HG02981 (cell line): Measurements from ENCODE around the gene MRPS26.
"Not testable (repeated sequence)": the region's sequence is repeated elsewhere in the genome, so short reads cannot be mapped to it uniquely, and the experiment has no call there.

Source experiments
- ATAC-seq: cut with Tn5 transposase; IDR thresholded peaks from one replicate; pipeline ENCODE4 v1.9.1; 2021; ENCODE audit warnings: mild to moderate bottlenecking, moderate library complexity; ENCODE audit not compliant: unreplicated experiment

The MRPS26 gene

DNA sequence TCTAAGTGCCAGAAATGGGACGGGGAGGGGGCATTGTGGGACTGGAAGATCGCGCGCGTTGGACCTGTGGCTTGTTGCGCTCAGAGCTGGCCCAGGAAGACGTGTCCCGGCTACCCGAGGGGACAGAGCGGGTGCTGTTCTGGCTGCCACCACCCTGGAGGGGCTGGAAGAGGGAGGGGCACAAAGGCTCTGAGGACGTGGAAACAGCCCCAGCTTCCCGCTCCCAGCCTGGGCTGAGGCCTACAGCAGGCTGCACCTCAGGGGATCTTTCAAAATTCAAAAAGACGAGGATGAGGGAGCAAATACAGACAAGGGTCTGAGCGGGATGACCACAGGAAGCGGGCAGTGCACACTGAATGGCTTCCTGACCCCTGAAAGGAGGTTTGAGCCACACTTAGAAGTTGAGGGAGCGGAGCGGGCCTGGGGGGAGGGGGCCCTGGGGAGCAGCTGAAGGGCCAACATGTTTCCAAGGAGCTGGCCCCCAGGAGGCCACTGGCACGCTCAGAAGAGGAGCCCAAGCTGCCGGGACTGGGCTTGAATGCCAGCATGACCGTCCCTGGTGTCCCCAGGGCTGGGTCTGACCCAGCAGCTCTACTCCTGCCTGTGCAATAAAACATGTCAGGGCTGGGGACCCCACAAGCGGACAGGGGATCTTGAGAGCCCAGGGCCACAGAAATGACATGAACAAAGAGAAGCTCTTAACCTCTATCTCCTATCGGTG is 26.8 kb downstream of the MRPS26 start:
- ATAC-seq, result no peak

DNA sequence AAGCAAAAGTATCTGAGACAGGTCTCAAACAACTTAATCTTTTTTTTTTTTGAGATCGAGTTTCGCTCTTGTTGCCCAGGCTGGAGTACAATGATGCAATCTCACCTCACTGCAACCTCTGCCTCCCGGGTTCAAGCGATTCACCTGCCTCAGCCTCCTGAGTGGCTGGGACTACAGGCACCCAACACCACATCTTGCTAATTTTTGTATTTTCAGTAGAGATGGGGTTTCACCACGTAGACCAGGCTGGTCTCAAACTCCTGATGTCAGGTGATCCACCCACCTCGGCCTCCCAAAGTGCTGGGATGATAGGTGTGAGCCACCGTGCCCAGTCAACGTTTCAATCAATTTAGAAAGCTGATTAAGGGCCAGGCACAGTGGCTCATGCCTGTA is 27.4 kb downstream of the MRPS26 start:
- ATAC-seq, result not testable (repeated sequence)

GRCh38 chr20:3074812-3075211 is 29.0 kb downstream of the MRPS26 start:
- no peak for ATAC-seq

DNA sequence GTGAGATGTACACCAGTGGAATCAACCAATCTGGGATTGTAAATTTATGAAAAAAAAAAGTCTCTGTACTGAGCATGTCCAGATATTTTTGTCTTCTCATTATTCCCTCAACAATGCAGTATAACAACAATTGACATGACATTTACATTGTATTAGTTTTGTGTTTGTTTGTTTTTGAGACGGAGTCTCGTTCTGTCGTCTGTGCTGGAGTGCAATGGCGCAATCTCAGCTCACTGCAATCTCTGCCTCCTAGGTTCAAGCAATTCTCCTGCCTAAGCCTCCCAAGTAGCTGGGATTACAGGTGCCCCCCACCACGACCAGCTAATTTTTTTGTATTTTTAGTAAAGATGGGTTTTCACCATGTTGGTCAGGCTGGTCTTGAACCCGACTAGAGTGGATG is 29.5 kb downstream of the MRPS26 start:
- ATAC-seq, result not testable (repeated sequence)

DNA sequence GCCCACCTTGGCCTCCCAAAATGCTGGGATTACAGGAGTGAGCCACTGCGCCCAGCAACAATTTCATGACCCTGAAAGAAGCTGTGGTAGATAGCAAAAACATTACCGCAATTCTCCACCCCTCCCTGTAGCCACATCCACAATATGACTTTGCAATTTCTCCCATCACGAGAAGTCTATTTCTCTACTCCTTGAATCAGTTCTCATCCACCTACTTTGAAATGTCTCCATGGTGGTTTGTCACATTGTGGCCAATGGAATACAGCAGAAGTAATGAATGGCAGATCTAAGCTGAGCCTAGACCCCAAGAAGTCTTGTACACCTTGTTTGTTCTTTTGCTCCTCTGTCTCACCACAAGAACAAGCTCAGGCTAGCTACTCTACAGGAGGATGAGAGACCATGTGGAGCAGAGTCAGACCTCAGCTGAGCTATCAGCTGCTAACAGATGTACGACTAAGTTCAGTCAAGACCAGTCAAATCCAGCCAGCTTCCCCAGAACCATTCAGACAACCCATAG is 31.8 kb downstream of the MRPS26 start:
- no peak for ATAC-seq

- no peak for ATAC-seq
Observed at GRCh38 chr20:3080939-3081388, 35.1 kb downstream of the MRPS26 start.

- ATAC-seq, result no peak
Observed at GRCh38 chr20:3081641-3082040, 35.8 kb downstream of the MRPS26 start.

DNA sequence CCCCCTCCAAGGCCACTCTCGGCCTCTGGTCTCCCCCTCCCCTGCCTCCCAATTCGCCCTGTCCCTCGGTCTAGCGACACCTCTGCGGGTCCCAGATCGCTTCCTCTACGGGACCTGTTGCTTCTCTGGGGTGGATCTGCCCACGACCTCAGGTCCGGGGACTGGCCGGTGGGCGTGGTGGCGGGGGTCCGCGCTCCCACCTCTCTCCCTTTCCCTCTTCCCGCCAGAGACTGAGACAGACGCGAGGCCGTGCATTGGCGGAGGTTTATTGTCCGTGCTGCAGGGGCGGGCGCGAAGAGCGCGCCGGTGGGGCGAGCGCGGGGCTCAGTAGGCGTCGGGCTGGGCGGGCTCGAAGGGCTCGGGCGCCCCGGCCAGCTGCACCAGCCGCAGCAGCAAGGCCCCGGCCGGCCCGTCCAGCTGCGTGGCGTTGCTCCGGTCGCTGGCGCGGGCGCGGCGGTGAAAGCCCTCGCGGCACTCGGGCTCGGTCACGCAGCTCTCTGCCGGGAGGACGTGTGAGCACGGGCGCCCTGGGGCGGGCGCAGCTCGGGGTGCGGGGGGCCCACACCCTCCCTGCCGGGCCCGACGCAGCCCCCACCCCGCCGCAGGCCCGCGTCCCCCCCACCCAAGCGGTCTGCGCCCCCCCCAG is 36.6 kb downstream of the MRPS26 start:
- ATAC-seq, result no peak

GRCh38 chr20:3082955-3083952 is 37.4 kb downstream of the MRPS26 start:
- ATAC-seq, result no peak

DNA sequence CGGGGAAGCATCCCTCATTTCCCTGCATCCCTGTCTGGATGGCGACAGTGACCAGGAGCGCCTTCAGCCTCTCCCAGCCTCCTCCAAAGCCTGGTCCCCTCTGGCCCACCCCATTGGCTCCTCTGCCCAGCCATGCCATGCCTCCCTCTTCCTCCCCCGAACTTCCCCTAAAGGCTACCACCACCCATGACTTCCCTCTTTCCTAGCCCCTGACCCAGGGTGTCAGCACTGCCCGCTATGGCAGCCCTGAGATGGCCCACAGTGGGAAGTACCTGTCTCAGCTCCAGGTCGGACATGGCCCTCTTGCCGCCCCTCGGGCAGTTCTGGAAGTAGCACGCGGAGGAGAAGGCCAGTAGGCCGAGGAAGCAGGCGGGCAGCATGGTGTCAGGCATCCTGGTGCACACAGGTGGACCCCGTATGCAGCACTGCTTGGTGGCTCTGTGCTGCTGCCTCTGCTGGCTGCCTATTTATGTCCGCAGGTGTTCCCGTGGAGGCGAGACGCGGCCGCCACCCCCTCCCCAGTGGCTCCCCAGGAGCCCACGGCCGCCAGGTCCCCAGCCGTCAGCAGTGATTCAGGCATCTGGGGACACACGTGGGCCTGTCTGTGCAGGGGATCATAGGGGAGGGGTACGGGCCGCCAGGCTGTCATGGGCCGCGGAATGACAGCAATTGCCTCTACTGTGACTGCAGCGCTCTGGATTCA is 38.6 kb downstream of the MRPS26 start, which contains the start of gene AVP:
AVP (minus strand) TSS at position 442 of the 703 bp plus-strand sequence; CDS start at position 392, 50 bp downstream.
- no peak for ATAC-seq

- no peak for ATAC-seq
Observed at GRCh38 chr20:3084986-3085360, 39.1 kb downstream of the MRPS26 start.

- no peak for ATAC-seq
Observed at GRCh38 chr20:3085571-3086072, 39.8 kb downstream of the MRPS26 start.

GRCh38 chr20:3088031-3088430 is 42.2 kb downstream of the MRPS26 start:
- no peak for ATAC-seq

GRCh38 chr20:3090565-3090964 is 44.7 kb downstream of the MRPS26 start:
- no peak for ATAC-seq

- ATAC-seq, result no peak
Observed at GRCh38 chr20:3092611-3093379, 46.9 kb downstream of the MRPS26 start.

GRCh38 chr20:3093861-3094361 is 48.1 kb downstream of the MRPS26 start:
- ATAC-seq, result no peak

- ATAC-seq, result no peak
Observed at GRCh38 chr20:3094848-3095629, 49.2 kb downstream of the MRPS26 start.
